ENCODE results near the gene POM121C.
"Not testable (repeated sequence)": the region's sequence is repeated elsewhere in the genome, so short reads cannot be mapped to it uniquely, and the experiment has no call there.

The POM121C gene

DNA sequence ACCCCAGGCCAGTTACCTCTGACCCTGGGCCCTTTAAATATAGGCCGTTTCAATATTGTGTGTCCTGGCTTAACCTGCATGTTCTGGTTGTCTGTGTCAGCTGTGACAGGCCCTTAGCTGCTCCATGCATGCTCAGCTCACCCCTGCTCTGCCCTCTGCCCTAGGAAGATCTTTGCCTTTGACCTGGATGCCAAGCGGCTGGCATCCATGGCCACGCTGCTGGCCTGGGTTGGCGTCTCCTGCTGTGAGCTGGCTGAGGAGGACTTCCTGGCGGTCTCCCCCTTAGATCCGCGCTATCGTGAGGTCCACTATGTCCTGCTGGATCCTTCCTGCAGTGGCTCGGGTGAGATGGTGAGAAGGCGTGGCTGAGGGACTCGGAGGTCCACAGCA lies 70.7 kb downstream of the POM121C start:
- DNase-seq (ENCODE audit: low read depth); H3K4me3 ChIP-seq (ENCODE audit: control insufficient read depth, low read depth, low read length): not testable (repeated sequence)

DNA sequence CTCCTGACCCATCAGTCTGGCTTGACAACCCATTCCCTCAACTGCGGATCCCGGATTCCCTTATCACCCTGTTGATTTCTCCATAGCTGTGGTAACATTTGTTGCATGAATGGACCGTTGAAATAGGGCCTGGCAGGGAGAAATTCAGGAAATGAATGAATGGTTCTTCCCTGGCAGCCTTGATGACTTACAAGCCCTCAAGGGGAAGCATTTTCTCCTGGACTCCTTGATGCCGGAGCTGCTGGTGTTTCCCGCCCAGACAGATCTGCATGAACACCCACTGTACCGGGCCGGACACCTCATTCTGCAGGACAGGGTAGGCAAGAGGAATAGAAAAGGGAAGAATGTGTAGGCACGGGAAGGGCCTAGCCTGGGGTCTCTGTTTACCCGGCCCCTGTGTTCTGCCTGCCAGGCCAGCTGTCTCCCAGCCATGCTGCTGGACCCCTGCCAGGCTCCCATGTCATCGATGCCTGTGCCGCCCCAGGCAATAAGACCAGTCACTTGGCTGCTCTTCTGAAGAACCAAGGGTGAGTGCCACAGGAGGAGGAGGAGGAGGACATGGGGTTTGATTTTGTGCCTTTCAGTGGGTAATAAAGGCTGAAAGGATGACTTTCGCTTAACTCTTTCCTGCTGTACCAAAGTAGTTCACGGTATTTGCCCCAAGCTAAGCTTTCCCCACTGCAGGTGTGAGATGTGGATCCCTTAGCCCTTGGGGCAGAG lies 71.2 kb downstream of the POM121C start:
- H3K4me3 ChIP-seq (ENCODE audit: control insufficient read depth, low read depth, low read length): not testable (repeated sequence)
- peak; percentile 28 for DNase-seq (ENCODE audit: low read depth)

DNA sequence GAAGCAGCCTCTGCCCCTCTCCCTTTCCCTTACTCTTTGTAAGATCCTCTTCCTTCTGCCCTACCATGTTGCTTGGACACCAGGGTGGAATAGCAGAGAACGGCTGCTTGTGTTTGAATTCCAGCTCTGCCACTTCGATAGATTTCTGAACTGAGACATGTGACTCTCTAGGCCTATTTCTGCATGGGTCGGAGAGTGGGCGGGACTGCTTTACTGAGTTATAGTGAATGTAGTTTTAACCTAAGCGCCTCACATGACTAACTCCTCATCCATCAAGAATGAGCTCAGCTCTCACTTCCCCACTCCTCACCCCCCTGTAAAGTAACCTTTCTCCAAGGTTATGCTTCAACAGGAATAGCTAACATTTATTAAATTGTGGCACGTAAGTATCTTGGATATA lies 71.9 kb downstream of the POM121C start:
- DNase-seq (ENCODE audit: low read depth); H3K4me3 ChIP-seq (ENCODE audit: control insufficient read depth, low read depth, low read length): not testable (repeated sequence)

DNA sequence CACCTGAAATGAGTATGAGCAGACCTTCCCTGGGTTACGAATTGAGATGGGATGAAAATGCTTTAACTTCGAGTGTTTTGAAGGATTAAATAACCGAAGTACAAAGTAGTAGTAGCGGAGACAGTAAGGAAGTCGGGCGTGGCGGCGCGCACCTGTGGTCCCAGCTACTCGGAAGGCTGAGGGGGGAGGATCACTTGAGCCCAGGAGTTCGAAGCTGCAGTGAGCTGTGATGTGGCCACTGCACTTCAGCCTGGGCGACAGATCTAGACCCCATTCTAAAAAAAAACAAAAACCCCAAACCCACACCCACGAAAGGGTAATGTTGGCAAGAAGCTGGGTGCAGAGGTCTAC lies 75.3 kb downstream of the POM121C start:
- H3K4me3 ChIP-seq (ENCODE audit: control insufficient read depth, low read depth, low read length); DNase-seq (ENCODE audit: low read depth): not testable (repeated sequence)

DNA sequence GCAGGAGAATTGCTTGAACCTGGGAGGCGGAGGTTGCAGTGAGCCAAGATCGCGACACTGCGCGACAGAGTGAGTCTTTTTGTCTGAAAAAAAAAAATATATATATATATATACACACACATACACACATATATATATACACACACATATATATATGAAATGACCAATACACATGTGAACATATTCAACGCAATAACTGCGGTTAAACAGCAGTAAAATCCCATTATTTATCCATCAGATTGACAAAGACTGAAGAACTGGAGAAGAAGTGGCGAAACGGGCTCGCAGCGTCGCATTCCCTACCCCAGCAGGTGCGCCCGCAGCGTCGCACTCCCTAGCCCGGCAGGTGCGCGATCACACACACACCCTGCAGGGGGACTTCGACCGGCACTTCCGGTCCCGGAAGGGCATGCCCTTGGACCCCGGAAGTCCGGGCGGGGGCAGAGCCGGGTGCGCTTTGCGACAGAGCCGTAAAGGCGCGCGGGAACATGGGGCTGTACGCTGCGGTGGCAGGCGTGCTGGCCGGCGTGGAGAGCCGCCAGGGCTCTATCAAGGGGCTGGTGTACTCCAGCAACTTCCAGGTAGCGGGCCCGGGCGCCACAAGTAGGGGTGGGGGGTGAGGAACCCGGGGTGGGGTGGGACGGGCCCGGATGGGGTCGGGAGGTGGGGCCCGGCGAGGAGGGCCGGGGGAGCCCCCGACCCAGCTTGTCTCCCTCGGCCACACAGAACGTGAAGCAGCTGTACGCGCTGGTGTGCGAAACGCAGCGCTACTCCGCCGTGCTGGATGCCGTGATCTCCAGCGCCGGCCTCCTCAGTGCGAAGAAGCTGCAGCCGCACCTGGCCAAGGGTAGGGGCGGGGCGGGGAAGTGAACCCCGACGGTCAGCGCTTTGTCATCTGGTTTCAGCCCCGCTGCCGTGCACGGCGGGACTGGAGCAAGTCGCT lies 75.9 kb downstream of the POM121C start:
- H3K4me3 ChIP-seq (ENCODE audit: control insufficient read depth, low read depth, low read length); DNase-seq (ENCODE audit: low read depth): not testable (repeated sequence)

DNA sequence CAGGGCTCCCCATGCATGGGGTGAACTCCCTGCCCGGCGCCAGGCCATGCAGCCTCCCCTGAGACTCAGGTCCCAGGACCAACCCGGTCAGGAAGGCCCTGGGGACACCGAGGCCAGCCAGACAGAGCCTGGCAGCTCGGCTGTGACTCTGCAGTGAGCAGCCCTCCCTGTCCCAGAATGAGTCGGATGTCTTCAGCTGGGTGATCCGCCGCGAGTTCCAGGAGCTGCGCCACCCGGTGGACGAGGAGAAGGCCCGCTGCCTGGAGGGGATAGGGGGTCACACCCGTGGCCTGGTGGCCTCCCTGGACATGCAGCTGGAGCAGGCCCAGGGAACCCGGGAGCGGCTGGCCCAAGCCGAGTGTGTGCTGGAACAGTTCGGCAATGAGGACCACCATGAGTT lies 81.4 kb downstream of the POM121C start:
- not testable (repeated sequence) for H3K4me3 ChIP-seq (ENCODE audit: control insufficient read depth, low read depth, low read length); DNase-seq (ENCODE audit: low read depth)

DNA sequence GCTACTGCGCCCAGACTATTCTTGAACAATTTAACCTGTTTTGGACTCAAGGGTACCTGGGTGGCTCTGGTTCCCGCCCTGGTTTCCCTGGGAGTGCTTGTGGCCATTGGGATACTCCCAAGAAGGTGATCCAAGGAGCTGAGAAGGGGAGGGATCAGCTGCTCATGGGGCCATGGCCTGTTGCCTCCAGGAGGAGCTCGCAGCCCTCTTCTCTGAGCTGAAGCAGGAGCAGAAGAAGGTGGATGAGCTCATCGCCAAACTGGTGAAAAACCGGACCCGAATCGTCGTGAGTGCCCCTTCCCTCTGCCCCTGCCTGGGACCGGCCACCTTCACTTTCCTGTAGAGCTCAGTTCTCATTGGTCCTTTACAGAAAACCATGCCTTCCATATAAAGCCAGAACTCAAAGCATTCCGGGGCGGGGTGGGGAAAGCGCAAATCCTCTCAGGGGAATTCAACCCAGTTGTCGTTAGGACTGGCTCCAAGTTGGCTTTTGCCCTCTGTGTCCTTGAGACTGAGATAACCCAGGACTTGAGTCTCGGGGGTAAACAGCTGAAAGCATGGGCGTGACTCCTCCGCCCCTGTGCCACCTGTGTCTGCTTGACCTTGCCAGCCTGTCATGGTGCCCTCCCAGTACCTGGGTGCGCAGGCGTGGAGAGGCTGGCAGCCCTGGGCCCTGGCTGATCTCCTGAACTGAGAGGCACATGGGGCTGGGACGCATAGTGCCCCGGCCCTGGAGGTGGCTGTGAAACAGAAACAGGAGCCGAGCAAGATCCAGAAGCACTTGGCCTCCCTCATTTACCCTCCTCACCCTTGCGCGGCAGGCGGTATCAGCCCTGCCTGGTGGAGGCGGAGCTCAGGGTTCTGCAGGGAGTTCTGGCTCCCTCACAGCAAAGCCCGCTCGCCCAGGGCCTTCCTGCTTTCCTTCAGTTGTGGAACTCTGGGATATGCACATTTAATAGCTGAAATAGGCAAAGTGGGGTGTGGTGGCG lies 82.3 kb downstream of the POM121C start:
- not testable (repeated sequence) for DNase-seq (ENCODE audit: low read depth); H3K4me3 ChIP-seq (ENCODE audit: control insufficient read depth, low read depth, low read length)

DNA sequence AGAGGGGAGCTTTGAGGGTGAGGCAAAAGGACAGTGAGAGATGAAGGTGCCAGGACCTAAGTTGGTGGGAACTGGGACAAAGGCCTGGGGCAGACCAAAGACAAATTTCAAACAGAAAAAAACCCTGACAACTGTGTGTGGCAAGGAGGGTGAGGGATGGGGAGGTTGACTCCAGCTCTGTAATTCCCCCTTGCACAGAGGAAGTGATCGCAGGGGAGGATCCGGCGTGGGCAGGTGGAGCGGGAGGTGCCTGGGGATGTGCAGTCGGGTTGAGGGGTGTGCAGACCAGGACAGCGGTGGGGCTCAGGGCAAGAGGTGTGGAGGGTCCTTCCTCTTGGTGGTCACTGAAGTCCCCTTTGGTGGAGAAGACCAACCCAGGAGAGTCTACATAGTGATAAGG lies 85.5 kb downstream of the POM121C start:
- not testable (repeated sequence) for DNase-seq (ENCODE audit: low read depth); H3K4me3 ChIP-seq (ENCODE audit: control insufficient read depth, low read depth, low read length)

DNA sequence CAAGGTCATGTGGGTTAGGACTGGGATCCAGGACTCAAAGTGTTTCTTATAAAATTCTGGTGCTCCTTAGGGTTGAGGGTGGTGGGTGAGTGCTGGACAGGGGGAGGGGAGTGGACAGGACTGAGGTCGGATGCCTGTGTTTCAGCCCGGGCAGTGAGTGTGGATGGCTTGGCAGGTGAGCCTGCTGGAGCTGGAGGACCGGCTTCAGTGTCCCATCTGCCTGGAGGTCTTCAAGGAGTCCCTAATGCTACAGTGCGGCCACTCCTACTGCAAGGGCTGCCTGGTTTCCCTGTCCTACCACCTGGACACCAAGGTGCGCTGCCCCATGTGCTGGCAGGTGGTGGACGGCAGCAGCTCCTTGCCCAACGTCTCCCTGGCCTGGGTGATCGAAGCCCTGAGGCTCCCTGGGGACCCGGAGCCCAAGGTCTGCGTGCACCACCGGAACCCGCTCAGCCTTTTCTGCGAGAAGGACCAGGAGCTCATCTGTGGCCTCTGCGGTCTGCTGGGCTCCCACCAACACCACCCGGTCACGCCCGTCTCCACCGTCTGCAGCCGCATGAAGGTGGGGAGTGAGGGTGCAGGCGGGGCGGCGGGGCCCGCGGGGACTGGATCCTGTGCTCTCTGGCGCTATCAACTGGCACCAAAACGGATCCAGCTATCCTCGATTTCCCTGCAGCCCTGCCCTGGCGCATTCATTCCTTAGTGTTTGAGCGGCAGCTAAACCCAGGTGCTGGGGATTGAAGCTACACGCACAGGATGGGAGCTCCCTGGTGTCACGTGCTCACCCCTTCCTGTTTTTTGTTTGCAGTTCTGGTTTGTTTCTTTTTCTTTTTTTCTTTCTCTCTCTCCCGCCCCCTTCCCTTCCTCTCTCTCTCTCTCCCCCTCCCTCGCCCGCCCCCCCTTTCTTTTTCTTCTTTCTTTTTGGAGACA lies 87.1 kb downstream of the POM121C start:
- DNase-seq (ENCODE audit: low read depth); H3K4me3 ChIP-seq (ENCODE audit: control insufficient read depth, low read depth, low read length): not testable (repeated sequence)

DNA sequence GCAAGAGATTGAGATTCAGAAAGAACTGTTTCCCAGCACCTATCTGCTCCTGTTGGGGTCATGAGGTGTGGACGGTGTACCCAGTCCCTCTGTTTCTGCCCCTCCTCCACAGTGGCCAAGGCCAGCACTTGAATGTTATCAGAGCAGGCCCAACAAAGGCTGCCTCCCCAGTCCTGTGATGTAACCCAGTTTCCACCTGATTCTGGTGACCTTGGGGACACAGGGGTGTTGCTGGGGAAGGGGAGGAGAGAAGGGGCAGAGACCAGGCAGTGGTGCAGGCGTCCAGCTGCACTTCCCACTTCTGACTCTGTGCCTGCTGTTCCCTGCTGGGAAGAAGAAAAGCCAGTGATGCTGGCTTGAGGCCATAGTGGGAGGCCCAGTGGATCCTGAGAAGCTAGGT lies 88.2 kb downstream of the POM121C start:
- H3K4me3 ChIP-seq (ENCODE audit: control insufficient read depth, low read depth, low read length): not testable (repeated sequence)

DNA sequence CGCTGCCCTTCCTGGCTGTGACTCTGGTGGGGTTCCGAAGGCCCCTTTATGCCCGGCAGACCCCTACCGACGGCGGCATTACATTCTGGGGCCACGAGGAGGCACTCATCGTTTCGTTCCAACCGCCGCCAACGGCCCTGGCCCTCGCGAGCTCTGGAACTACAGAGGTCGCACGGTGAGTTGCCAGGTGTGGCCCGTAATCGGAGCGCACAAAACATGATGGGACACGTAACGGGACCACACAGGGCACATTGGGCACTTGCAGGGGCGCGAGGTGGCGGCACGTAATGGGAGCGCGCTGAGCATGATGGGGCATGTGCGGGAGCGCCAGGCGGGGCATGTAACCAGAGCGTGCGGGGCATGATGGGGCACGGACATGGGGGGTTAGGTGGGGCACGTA lies 90.8 kb downstream of the POM121C start, which contains the start of gene TRIM73:
TSS of gene TRIM73 (plus strand) at position 301 of the 400 bp plus-strand sequence. CDS start 3,305 bp downstream, outside the sequence.
- DNase-seq (ENCODE audit: low read depth); H3K4me3 ChIP-seq (ENCODE audit: control insufficient read depth, low read depth, low read length): not testable (repeated sequence)

More for the DNA sequence above, 88.2 kb downstream of the POM121C start:
- not testable (repeated sequence) for DNase-seq (ENCODE audit: low read depth)

DNA sequence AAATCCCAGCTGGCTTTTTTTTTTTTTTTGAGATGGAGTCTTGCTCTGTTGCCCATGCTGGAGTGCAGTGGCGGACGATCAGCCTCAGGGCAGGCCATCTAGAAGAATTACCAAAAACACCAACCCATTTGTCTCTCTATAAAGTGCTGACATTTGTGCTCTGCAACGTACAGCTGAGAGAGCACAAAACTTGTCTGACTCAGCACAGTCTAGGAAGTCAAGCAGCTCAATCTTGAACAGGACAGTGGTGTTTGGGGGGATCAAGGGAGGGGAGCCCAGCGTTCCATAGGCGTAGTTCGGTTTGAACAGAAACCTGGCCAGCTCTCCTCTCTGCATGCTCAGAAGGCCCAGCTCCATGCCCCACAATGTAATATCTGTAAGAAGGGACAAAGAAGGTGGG lies 92.9 kb downstream of the POM121C start:
- DNase-seq (ENCODE audit: low read depth); H3K4me3 ChIP-seq (ENCODE audit: control insufficient read depth, low read depth, low read length): not testable (repeated sequence)

DNA sequence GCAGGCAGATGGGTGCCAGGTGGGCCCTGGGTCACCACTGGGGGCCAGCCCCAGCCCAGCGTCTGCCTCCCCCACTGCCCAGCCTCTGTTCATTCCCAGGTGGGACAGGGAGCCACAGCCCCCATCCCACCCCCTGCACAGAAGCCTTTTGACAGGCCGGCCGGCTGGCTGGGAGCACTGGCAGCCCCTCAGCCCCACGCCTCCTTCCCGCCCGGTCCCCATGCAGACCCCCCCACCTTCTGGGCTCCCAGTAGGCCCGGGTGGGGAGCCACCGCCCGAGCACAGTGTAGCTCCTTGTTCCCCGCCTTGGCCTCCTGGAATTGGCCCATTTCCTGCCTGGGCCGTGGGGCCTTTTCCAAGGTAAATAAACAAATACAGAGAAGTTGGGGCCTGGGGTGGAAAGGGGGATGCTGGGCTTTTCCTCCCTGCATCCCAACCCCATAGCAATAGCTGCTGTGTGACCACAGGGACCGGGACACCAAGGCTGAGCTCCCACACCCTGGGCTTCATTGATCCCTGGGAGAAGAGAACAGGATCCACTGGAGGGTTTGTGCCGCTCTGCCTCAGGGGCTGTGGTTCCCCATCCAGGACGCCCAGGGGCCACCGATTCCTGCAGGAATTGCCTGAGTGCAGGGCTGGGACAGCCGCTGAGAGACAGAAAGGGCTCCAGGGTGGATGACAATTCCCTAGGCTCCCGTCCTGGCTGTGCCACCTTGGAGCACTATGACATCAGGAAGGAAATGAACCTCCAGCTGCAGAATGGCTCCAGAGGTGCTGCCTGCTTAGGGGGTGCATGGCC lies 111.4 kb downstream of the POM121C start:
- H3K4me3 ChIP-seq (ENCODE audit: control insufficient read depth, low read depth, low read length); DNase-seq (ENCODE audit: low read depth): not testable (repeated sequence)

DNA sequence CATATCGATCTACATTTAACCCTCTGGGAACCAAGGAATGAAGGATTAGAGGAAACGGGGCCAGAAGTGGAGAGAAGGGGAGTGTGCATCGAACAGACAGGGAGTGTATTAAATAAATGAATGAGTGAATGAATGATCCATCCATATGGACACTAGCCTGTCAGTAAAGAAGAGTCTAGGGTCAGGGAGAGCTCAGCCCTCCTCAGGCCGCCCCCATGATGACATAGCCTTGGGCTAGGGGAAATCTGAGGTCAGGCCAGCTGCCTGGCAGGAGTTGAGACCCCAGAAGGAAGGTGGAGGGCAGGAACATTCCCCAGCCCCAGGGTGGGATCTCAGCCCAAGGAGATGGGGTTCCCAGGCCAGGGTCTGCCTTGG lies 112.0 kb downstream of the POM121C start:
- H3K4me3 ChIP-seq (ENCODE audit: control insufficient read depth, low read depth, low read length); DNase-seq (ENCODE audit: low read depth): not testable (repeated sequence)

DNA sequence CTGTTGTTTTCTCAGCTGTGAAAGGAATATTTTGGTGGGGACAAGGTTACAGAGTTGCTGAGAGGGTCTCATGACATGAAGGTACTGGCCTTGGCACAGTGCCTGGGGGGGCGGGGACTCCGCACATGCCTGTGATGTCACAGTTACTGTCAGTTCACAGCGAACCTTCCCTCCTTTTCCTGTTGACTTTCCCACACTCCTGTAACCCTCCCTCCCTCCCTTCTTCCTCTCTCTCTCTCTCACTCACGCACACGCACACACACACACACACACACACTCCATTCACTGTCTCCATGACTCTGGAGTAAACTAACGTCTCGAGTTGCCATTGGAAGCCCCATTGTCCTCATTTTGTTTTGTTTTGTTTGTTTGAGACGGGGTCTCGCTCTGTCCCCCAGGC lies 118.8 kb downstream of the POM121C start:
- H3K4me3 ChIP-seq (ENCODE audit: control insufficient read depth, low read depth, low read length); DNase-seq (ENCODE audit: low read depth): not testable (repeated sequence)

All from fibroblast of mammary gland (primary cell).